K562 (cell line): ENCODE results near the gene XRN1. TPM values are rescaled to one million over a fixed set of nuclear protein-coding genes. Genes with fewer than 3 reads are reported as not detected.

Experiments used
- GTF2A2 ChIP-seq: IDR thresholded peaks from 2 replicates; pipeline ENCODE4 v1.6.1; 2016; ENCODE audit warnings: mild to moderate bottlenecking, missing genetic modification characterization, missing compliant biosample characterization
- NR4A1 ChIP-seq, 2 experiments: fragments of 250-450 bp in 1 of 2; fragments of 450-650 bp in 1 of 2; sonication (Bioruptor Pico) in 1 of 2; IDR thresholded peaks; 2 replicates each; pipeline versions ENCODE4 v1.4.0 to v1.6.1; 2016 to 2020; ENCODE audit warnings: mild to moderate bottlenecking in 2 of 2, missing compliant biosample characterization in 1 of 2, missing genetic modification characterization in 1 of 2, moderate library complexity in 1 of 2
- STAT5A ChIP-seq: IDR thresholded peaks from 2 replicates; pipeline ENCODE4 v1.6.1; 2012; ENCODE audit warnings: low read length, inconsistent platforms, borderline replicate concordance
- polyA plus RNA-seq, 8 experiments: library from polyadenylated mRNA; depleted of rRNA in 4 of 8; stranded (reverse) in 5 of 8; unstranded in 3 of 8; fragments of >200 nt; fragmentation: Nextera tagmentation in 2 of 8; fragmentation: Illumina TruSeq in 1 of 8; extraction: Ambion mirVana in 2 of 8; extraction: Trizol in 1 of 8; gene quantifications; 2 replicates each; pipeline versions ENCODE4 v1.2.1 to v1.2.3, GENCODE V29; 2011 to 2014; ENCODE audit warnings: inconsistent platforms in 1 of 8, missing spikeins in 1 of 8
- total RNA-seq, 7 experiments: library from RNA; depleted of rRNA in 6 of 7; stranded (reverse); fragments of >200 nt in 6 of 7; fragmentation: Illumina TruSeq in 2 of 7; extraction: Trizol in 2 of 7; gene quantifications; 2 replicates each; pipeline versions ENCODE4 v1.2.1 to v1.2.3, GENCODE V29; 2011 to 2021; ENCODE audit warnings: low replicate concordance in 1 of 7
- TF ChIP-seq, protein P1 (sequence below): fragments of 450-650 bp; IDR thresholded peaks from 2 replicates; pipeline ENCODE4 v1.6.1; 2016; ENCODE audit warnings: mild to moderate bottlenecking, moderate library complexity
- TF ChIP-seq, protein P2 (sequence below): fragments of 250-450 bp; sonication (Bioruptor Pico); IDR thresholded peaks from 2 replicates; pipeline ENCODE4 v1.5.0; 2021; ENCODE audit warnings: mild to moderate bottlenecking, borderline replicate concordance

Gene XRN1
- total and polyA plus RNA-seq, 9 of the 15 experiments (the other 6 are each of a cell fraction or from before 2014, with no cell fraction given) = 3.1 to 28.4 (median 17.2) TPM

DNA sequence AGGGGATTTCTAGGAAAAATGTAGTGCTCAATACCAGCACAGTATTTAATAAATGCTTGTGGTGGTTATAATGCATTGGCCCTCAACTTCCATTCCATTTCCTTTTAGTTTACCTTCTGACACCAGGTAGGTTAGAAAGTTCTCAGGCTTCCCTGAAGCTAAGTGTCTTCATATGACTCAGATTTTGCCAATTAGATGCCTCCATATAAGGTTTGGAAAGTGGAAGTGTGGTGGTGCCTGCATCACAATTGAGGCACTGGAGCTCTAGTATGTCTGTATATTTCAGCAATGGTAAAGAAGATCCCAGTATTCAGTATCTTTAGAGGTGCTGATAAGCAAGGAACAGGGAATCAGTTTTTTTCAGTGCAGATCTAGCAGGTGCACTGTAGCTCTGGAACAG, 18.3 kb downstream of the XRN1 start (continued):
- TF ChIP-seq, protein P1, sequence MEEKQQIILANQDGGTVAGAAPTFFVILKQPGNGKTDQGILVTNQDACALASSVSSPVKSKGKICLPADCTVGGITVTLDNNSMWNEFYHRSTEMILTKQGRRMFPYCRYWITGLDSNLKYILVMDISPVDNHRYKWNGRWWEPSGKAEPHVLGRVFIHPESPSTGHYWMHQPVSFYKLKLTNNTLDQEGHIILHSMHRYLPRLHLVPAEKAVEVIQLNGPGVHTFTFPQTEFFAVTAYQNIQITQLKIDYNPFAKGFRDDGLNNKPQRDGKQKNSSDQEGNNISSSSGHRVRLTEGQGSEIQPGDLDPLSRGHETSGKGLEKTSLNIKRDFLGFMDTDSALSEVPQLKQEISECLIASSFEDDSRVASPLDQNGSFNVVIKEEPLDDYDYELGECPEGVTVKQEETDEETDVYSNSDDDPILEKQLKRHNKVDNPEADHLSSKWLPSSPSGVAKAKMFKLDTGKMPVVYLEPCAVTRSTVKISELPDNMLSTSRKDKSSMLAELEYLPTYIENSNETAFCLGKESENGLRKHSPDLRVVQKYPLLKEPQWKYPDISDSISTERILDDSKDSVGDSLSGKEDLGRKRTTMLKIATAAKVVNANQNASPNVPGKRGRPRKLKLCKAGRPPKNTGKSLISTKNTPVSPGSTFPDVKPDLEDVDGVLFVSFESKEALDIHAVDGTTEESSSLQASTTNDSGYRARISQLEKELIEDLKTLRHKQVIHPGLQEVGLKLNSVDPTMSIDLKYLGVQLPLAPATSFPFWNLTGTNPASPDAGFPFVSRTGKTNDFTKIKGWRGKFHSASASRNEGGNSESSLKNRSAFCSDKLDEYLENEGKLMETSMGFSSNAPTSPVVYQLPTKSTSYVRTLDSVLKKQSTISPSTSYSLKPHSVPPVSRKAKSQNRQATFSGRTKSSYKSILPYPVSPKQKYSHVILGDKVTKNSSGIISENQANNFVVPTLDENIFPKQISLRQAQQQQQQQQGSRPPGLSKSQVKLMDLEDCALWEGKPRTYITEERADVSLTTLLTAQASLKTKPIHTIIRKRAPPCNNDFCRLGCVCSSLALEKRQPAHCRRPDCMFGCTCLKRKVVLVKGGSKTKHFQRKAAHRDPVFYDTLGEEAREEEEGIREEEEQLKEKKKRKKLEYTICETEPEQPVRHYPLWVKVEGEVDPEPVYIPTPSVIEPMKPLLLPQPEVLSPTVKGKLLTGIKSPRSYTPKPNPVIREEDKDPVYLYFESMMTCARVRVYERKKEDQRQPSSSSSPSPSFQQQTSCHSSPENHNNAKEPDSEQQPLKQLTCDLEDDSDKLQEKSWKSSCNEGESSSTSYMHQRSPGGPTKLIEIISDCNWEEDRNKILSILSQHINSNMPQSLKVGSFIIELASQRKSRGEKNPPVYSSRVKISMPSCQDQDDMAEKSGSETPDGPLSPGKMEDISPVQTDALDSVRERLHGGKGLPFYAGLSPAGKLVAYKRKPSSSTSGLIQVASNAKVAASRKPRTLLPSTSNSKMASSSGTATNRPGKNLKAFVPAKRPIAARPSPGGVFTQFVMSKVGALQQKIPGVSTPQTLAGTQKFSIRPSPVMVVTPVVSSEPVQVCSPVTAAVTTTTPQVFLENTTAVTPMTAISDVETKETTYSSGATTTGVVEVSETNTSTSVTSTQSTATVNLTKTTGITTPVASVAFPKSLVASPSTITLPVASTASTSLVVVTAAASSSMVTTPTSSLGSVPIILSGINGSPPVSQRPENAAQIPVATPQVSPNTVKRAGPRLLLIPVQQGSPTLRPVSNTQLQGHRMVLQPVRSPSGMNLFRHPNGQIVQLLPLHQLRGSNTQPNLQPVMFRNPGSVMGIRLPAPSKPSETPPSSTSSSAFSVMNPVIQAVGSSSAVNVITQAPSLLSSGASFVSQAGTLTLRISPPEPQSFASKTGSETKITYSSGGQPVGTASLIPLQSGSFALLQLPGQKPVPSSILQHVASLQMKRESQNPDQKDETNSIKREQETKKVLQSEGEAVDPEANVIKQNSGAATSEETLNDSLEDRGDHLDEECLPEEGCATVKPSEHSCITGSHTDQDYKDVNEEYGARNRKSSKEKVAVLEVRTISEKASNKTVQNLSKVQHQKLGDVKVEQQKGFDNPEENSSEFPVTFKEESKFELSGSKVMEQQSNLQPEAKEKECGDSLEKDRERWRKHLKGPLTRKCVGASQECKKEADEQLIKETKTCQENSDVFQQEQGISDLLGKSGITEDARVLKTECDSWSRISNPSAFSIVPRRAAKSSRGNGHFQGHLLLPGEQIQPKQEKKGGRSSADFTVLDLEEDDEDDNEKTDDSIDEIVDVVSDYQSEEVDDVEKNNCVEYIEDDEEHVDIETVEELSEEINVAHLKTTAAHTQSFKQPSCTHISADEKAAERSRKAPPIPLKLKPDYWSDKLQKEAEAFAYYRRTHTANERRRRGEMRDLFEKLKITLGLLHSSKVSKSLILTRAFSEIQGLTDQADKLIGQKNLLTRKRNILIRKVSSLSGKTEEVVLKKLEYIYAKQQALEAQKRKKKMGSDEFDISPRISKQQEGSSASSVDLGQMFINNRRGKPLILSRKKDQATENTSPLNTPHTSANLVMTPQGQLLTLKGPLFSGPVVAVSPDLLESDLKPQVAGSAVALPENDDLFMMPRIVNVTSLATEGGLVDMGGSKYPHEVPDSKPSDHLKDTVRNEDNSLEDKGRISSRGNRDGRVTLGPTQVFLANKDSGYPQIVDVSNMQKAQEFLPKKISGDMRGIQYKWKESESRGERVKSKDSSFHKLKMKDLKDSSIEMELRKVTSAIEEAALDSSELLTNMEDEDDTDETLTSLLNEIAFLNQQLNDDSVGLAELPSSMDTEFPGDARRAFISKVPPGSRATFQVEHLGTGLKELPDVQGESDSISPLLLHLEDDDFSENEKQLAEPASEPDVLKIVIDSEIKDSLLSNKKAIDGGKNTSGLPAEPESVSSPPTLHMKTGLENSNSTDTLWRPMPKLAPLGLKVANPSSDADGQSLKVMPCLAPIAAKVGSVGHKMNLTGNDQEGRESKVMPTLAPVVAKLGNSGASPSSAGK = no peak
- TF ChIP-seq NR4A1 (CRISPR knock-in tag; IDR thresholded peaks at IDR 0.05) (no peak), NR4A1 (tag; IDR thresholded peaks at IDR 0.05) (no peak), STAT5A (no peak), GTF2A2 (tag) (no peak)
- TF ChIP-seq, protein P2, sequence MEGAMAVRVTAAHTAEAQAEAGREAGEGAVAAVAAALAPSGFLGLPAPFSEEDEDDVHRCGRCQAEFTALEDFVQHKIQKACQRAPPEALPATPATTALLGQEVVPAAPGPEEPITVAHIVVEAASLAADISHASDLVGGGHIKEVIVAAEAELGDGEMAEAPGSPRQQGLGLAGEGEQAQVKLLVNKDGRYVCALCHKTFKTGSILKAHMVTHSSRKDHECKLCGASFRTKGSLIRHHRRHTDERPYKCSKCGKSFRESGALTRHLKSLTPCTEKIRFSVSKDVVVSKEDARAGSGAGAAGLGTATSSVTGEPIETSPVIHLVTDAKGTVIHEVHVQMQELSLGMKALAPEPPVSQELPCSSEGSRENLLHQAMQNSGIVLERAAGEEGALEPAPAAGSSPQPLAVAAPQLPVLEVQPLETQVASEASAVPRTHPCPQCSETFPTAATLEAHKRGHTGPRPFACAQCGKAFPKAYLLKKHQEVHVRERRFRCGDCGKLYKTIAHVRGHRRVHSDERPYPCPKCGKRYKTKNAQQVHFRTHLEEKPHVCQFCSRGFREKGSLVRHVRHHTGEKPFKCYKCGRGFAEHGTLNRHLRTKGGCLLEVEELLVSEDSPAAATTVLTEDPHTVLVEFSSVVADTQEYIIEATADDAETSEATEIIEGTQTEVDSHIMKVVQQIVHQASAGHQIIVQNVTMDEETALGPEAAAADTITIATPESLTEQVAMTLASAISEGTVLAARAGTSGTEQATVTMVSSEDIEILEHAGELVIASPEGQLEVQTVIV (CRISPR knock-in tag) = no peak
